ENCODE measurements around the gene NTM.

DNA sequence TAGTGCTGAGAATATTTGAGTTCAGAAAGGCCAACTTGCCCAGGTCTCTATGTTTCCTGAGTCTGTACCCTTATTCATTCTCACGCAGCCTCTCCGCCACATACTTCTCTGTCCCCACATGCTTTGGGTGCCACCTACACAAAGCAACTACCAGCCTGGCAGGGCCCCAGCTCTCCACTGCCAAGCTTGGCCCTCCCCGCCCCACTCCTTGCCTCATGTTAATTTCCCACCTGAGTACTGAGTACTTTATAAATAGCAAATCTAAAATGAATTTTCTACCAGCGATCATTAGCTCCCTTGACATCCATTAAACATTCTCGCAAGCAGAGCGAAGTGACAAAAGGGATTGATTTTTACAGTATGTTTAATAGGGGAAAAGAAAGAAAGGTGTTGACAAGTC, 20.8 kb downstream of the NTM start:
- TF ChIP-seq, protein P1, sequence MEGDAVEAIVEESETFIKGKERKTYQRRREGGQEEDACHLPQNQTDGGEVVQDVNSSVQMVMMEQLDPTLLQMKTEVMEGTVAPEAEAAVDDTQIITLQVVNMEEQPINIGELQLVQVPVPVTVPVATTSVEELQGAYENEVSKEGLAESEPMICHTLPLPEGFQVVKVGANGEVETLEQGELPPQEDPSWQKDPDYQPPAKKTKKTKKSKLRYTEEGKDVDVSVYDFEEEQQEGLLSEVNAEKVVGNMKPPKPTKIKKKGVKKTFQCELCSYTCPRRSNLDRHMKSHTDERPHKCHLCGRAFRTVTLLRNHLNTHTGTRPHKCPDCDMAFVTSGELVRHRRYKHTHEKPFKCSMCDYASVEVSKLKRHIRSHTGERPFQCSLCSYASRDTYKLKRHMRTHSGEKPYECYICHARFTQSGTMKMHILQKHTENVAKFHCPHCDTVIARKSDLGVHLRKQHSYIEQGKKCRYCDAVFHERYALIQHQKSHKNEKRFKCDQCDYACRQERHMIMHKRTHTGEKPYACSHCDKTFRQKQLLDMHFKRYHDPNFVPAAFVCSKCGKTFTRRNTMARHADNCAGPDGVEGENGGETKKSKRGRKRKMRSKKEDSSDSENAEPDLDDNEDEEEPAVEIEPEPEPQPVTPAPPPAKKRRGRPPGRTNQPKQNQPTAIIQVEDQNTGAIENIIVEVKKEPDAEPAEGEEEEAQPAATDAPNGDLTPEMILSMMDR (IDR thresholded peaks at IDR 0.05): no peak
- TF ChIP-seq POLR2A (IDR thresholded peaks at IDR 0.05): no peak

Data from adrenal gland (tissue), 5 donors.